HG03520 (cell line): ENCODE measurements around the gene SCN4B.

ENCODE experiments used
- ATAC-seq: cut with Tn5 transposase; IDR thresholded peaks from one replicate; pipeline ENCODE4 v1.9.1; 2021; ENCODE audit warnings: mild to moderate bottlenecking, moderate library complexity; ENCODE audit not compliant: unreplicated experiment

SCN4B gene

DNA sequence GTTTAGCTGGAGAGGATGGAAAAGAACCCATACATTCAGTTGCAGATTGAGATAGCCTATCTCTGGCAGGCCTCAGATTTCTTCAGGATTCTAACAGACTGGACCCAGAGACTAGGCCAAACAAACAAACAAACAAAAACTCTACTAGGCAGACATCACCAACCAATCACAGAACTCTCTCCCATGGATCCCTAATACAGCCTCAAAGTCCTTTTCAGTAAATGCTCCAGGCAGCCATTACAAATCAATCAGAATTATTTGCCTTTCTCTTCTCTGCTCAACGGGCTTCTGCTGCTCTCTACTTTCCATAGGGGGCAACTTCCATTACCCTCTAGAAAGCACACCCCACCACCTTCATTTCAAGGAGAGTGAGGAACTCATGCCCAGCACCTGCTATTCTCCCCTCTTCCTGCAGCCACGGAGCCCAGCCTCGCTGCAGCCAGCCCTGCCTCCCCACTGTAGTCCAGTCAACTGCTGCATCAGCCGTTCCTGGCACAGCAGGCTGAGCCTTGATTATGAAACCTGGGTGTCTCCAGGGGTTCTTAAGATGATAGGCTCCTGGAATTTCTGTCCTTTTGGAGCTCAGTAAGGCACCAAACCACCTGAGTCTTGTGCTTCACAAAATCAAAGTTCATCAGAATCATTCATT, 46.8 kb downstream of the SCN4B start:
- no peak for ATAC-seq

DNA sequence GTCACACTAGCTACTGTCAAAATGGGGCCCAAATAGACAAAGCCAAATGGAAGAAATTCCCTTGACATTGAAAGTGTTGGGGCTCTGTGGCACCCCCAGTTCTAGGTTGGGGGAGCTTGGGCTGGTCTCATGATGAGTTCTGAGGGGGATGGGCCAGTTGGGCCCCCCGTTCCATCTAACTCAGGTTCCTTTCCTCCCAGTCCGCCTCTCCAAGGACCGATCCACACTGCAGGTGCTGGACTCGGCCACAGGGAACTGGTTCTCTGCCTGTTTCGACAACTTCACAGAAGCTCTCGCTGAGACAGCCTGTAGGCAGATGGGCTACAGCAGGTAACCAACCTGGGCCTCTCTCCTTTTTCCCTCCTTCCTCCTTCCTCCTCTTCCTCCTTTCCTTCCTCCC, 48.1 kb downstream of the SCN4B start:
- no peak for ATAC-seq

- no peak for ATAC-seq
These were observed 49.8 kb downstream of the SCN4B start for GRCh38 chr11:118102721-118103261.

GRCh38 chr11:118100691-118101232, 51.9 kb downstream of the SCN4B start:
- no peak for ATAC-seq

- no peak for ATAC-seq
These were observed 52.6 kb downstream of the SCN4B start for GRCh38 chr11:118099838-118100556.

DNA sequence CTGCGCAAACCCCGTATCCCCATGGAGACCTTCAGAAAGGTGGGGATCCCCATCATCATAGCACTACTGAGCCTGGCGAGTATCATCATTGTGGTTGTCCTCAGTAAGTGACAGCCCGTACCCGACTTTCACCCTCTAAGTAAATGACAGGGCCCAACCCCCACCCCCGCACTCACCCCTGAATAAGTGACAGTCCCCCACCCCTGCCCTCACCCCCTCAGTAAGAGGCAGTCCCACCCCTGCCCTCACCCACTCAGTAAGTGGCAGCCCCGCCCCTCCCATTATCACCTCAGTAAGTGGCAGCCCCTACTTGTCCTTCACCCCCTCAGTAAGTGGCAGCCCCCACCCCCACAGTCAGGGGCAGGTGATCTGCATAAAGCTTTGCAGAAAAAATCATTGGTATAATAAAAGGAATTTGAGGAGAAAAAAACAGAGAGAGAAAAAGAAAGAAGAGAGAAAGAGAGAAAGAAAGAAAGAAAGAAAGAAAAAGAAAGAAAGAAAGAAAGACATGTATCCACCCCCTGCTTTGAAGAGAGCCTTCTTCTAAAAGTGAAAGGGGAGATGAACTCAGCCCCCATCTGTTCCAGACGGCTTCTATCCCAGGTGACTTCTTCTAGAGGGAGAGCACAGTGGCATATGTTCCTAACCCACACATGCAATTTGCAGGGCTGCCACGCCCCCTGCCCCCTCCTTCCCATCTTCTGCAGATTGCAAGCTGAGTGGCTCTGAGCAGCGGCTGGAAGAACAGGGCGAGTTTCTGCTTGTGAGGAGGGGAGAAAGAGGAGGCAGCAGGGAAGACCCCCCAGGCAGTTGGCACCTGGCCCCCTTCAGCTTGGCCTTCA, 53.4 kb downstream of the SCN4B start:
- ATAC-seq, result no peak

- no peak for ATAC-seq
These were observed 56.7 kb downstream of the SCN4B start for GRCh38 chr11:118095967-118096367.

- ATAC-seq, result no peak
These were observed 57.1 kb downstream of the SCN4B start for GRCh38 chr11:118095493-118095892.

DNA sequence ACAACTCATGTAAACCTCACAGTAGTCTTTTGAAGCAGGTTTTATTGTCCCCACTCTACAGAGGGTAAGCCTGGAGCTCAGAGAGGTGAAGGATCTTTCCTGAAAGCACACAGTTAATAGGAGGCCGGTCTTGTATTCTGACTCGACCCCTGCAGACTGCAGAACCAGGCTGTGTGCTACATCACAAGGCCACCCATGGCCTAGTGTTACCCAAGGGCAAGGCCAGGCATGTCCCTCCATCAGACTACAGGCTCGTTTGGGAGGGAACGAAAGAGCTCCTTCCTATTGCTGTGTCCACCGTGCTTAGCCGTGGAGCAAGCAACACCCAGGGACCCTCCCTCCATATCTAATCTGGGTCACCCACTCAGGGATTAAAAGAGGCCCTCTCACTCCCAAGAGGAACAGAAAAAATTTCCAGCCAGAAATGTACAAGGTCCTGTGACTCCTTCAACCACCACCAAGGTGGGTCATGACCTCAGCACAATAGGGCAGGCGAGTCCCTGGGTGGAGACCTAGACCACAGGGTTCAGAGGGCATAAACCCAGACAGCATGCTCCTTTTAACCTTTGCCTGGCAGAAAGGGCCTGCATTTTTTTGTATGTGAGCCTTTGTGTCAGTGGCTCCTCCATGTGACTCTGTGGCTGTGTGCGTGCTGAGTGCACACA, 59.6 kb downstream of the SCN4B start:
- no peak for ATAC-seq

GRCh38 chr11:118091690-118092089, 60.9 kb downstream of the SCN4B start:
- no peak for ATAC-seq

GRCh38 chr11:118090545-118091162, 62.0 kb downstream of the SCN4B start:
- ATAC-seq, result no peak

GRCh38 chr11:118088531-118088930, 64.1 kb downstream of the SCN4B start:
- ATAC-seq, result no peak

GRCh38 chr11:118087931-118088330, 64.7 kb downstream of the SCN4B start:
- no peak for ATAC-seq

DNA sequence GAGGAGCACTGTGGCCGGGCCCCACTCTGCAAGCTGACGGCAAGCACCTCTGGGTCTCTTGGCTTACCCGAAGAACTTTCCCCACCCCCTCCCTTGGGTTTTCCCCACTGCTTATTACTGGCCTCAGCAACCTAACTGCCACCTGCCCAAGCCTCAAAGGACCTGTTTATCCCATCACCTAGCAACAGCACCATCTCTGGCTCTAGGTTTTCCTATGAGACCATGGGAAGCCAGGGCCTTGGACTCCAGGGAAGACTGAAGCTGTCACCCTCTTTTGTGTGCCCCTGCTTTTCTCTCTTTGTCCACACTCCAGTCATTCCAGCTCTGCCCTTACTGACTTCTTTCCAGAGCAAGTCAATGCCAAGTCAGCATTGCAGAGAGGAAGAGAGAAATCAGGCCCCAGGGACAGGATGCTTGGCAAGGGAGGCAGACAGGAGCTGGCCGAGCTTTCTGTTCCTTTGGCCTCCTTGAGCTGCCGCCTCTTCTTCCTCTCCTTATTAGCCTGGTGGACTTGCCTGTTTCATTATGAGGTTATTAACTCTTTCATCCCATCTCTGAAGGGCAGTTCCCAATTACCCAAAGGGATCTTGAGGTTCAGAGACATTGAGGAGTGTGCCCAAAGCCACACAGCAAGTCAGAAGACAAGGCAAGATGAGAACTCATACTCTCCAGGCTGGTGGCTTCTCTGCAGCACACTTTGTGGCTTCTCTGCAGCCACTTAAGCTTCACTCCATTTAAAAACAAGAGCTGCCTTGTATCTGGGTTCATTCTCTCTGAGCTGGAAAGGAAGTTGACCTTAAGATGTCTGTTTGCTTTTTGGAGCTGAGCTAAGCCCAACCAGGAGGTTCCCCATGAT, 65.5 kb downstream of the SCN4B start, which contains the start of gene SMIM35:
Gene SMIM35 (minus strand): TSS at position 51 of the 856 bp plus-strand sequence. CDS start 206 bp downstream, outside the sequence.
- no peak for ATAC-seq

DNA sequence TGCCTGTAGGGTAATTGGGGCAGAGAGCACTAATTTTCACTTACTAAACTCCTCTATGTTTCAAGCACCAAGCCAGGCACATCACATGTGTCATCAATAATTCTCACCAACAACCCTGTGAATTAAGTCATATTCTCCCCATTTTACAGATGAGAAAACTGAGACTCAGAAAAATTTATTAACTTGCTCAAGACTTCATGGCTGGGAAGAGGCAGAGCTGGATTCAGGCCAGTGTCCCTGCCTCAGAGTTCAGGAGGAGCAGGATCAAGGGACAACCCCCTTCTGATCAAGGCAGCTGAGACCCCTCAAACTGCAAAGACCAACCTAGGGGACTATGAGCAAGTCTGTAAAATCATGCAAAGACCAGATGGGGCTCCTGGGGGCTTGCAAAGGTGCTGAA, 68.0 kb downstream of the SCN4B start:
- no peak for ATAC-seq

DNA sequence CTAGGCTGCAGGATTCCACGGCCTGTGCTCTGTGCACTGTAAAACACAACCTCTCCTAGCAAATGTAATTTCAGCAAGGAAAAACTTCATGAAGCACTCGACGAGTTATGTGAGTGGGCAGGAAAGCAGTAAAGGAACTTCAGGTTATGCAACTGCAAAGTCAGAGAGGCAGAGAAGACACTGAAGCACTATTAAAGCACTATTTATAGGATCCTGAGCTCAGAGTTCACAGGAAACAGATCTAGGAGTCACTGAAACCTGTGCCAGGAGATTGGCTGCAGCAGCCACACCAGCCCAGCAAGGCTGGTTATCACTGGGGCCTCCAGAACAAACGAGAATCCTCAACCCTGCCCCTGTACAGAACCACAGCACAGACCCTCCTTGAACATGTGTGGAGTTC, 68.4 kb downstream of the SCN4B start:
- ATAC-seq, result no peak
